ENCODE results near the gene CCNJL. TPM values are rescaled to one million over a fixed set of nuclear protein-coding genes. Genes with fewer than 3 reads are reported as not detected.

The CCNJL gene
- total and polyA plus RNA-seq, 2 of the 8 experiments (the other 6 are each of a cell fraction or from before 2014, with no cell fraction given), result 34.6 to 44.7 TPM

GRCh38 chr5:160266752-160267345, 45.5 kb downstream of the CCNJL start:
- Histone ChIP-seq H3K56ac (replicated peaks; ENCODE audit: insufficient read length, low read depth, low read length) (no peak overlapping the region), H3K9ac (replicated peaks in 1 of 4; ENCODE audit: extremely low read depth in 1 of 4, low read depth in 3 of 4, low read length in 3 of 4) (no peak overlapping the region), H3K14ac (ENCODE audit: insufficient read length) (no peak overlapping the region), H4K91ac (replicated peaks; ENCODE audit: insufficient read length, low read length) (no peak overlapping the region), H2AFZ (ENCODE audit: low read length) (no peak overlapping the region), H3K36me3 (ENCODE audit: control insufficient read depth in 2 of 4, insufficient read depth in 4 of 4, low read length in 3 of 4) (peaks cover 0 to 9% (median 0%) of the 10 kb centered on the region in 4 experiments; a peak in 1 of 8 replicates), H3K4me1 (replicated peaks in 1 of 4; ENCODE audit: control insufficient read depth in 3 of 4, insufficient read depth in 4 of 4, low read length in 3 of 4) (peaks cover 13 to 28% (median 22%) of the 10 kb centered on the region in 4 experiments), H2BK120ac (replicated peaks; ENCODE audit: low read depth, low read length) (no peak overlapping the region), H4K5ac (ENCODE audit: insufficient read length, low read depth, low read length) (no peak overlapping the region), H2BK15ac (ENCODE audit: low read length) (peak overlapping the region; percentile 6; the same call in 1 of the 2 replicates), H3K27me3 (replicated peaks in 1 of 4; ENCODE audit: control insufficient read depth in 3 of 4, extremely low read depth in 1 of 4, insufficient read depth in 3 of 4, low read length in 3 of 4) (no peaks in the 10 kb centered on the region), H3K23ac (ENCODE audit: insufficient read length) (no peak overlapping the region), H3K9me3 (ENCODE audit: insufficient read depth in 2 of 2, low read depth in 1 of 2, low read length in 1 of 2) (no peaks in the 10 kb centered on the region), H2AK5ac (ENCODE audit: low read depth, low read length) (no peak overlapping the region), H2BK20ac (ENCODE audit: low read length) (0 out of 2 replicates have a peak overlapping the region, but pooled peaks have one; percentile 0), H3K18ac (ENCODE audit: extremely low read depth, low read length) (peak overlapping the region; percentile 80), H2BK5ac (ENCODE audit: low read depth, low read length) (peak overlapping the region; percentile 63; the same call in 1 of the 2 replicates), H4K8ac (ENCODE audit: extremely low read depth, insufficient read depth, low read length) (no peak overlapping the region), H3K4me3 (ENCODE audit: extremely low read depth in 1 of 4, insufficient read depth in 2 of 4, low read depth in 3 of 4, low read length in 4 of 4) (peak overlapping the region in 1 of 4 experiments; percentile 23; a peak in 1 of 8 replicates), H3K79me1 (ENCODE audit: low read depth, low read length) (no peaks in the 10 kb centered on the region; the same call in 1 of the 2 replicates), H3K4ac (replicated peaks; ENCODE audit: insufficient read length, low read depth, low read length) (peak overlapping the region; percentile 9), H3K4me2 (ENCODE audit: insufficient read depth in 1 of 2, low read depth in 2 of 2, low read length in 2 of 2) (peak overlapping the region; percentile 46 to 56), H3K27ac (ENCODE audit: low read depth, low read length) (no peak overlapping the region), H3K23me2 (ENCODE audit: low read depth, low read length) (no peaks in the 10 kb centered on the region), H3K79me2 (ENCODE audit: control insufficient read depth in 1 of 2, insufficient read depth in 2 of 2, low read length in 2 of 2) (peaks cover 0 to 17% of the 10 kb centered on the region in 2 experiments; a peak in 1 of 4 replicates), H4K20me1 (replicated peaks in 1 of 2; ENCODE audit: control insufficient read depth in 1 of 2, insufficient read depth in 2 of 2, low read length in 2 of 2) (peaks cover 4 to 7% of the 10 kb centered on the region in 2 experiments), H2BK12ac (ENCODE audit: low read depth, low read length) (no peak overlapping the region)
- ChIA-PET POLR2A (ENCODE audit: partially characterized antibody) (interaction anchor here (0.8 to 1.9 kb wide), 14 partner anchors 11 to 133 kb away, joined by 3 to 11 read pairs (median 4); partner anchors contain the start of gene CCNJL), CTCF (ENCODE audit: partially characterized antibody) (interaction anchor here (0.6 to 27.2 kb wide), 24 partner anchors 11 to 275 kb away, joined by 3 to 362 read pairs (median 4); partner anchors contain the start of gene CCNJL)
- 28% methylated on average over 8 of the region's 9 CpGs; no CpG with 5 or more reads in 1 of the 2 experiments for WGBS, 2 experiments (ENCODE audit: extremely low coverage in 1 of 2, insufficient coverage in 1 of 2, insufficient read length in 1 of 2, insufficient replicate concordance in 2 of 2, low coverage in 1 of 2, low lambda C conversion rate in 2 of 2, missing lambda C conversion rate in 1 of 2)
- peak in 1 of 2 experiments; percentile 68 for DNase-seq (ENCODE audit: low read depth in 1 of 2, low spot score in 2 of 2)
- peak; percentile 89 for FAIRE-seq
- no peak for TF ChIP-seq SIX5 (IDR thresholded peaks at IDR 0.05; ENCODE audit: low read depth, low read length)
- TF ChIP-seq JUN (IDR thresholded peaks at IDR 0.05; ENCODE audit: low read depth, low read length), result no peak
- TF ChIP-seq GTF2F1 (IDR thresholded peaks at IDR 0.05; ENCODE audit: borderline replicate concordance, low read depth, low read length), result no peak
- no peak for TF ChIP-seq SP4 (IDR thresholded peaks at IDR 0.05; ENCODE audit: low read length)
- no peak for TF ChIP-seq ASH2L (IDR thresholded peaks at IDR 0.05; ENCODE audit: low read length)
- no peak for TF ChIP-seq FOSL1 (IDR thresholded peaks at IDR 0.05; ENCODE audit: insufficient read depth, low read depth, low read length)
- TF ChIP-seq HDAC2 (IDR thresholded peaks at IDR 0.05; ENCODE audit: borderline replicate concordance in 1 of 2, low read depth in 2 of 2, low read length in 2 of 2), result no peak
- TF ChIP-seq GABPA (IDR thresholded peaks at IDR 0.05; ENCODE audit: borderline replicate concordance, insufficient read depth, low read length), result no peak
- TF ChIP-seq RXRA (IDR thresholded peaks at IDR 0.05; ENCODE audit: insufficient read depth, low read depth, low read length), result no peak

All from H1 (cell line).